Neural progenitor cell (in vitro differentiated cells): ENCODE measurements around the gene CD160.
"Not testable (repeated sequence)": the region's sequence is repeated elsewhere in the genome, so short reads cannot be mapped to it uniquely, and the experiment has no call there.

ENCODE experiments used
- CTCF ChIP-seq: fragments of 200-600 bp; sonication (generic); IDR thresholded peaks from 2 replicates; pipeline ENCODE4 v1.5.1; 2017; ENCODE audit warnings: antibody characterized with exemption, mild to moderate bottlenecking
- EZH2 ChIP-seq: fragments of 200-600 bp; sonication (generic); IDR thresholded peaks from 2 replicates; pipeline ENCODE4 v1.6.1; 2017; ENCODE audit warnings: antibody characterized with exemption, mild to moderate bottlenecking, moderate library complexity

- TF ChIP-seq CTCF, EZH2: not testable (repeated sequence)
Observed at GRCh38 chr1:145684858-145685257, 34.4 kb upstream of the CD160 start.
